HEK293 (cell line): ENCODE results near the gene KBTBD4.
A peak's percentile ranks its signal among the peaks of the same experiment; 100 is the strongest.

Experiments used
- GLI2 ChIP-seq: fragments of 450-650 bp; formaldehyde crosslinking; IDR thresholded peaks from 2 replicates; pipeline ENCODE4; 2017; ENCODE audit warnings: missing biosample characterization, missing genetic modification characterization, low read depth, borderline replicate concordance
- GLI4 ChIP-seq: fragments of 450-650 bp; formaldehyde crosslinking; IDR thresholded peaks from 2 replicates; pipeline ENCODE4 v1.5.1; 2016; ENCODE audit warnings: missing biosample characterization, missing genetic modification characterization
- HOXC10 ChIP-seq: sonication (generic); formaldehyde crosslinking; IDR thresholded peaks from 2 replicates; pipeline ENCODE4 v1.8.1; 2023; ENCODE audit warnings: mild to moderate bottlenecking, missing genetic modification reagents
- KLF9 ChIP-seq: fragments of 450-650 bp; formaldehyde crosslinking; IDR thresholded peaks from 2 replicates; pipeline ENCODE4 v1.5.1; 2016; ENCODE audit warnings: missing biosample characterization, missing genetic modification characterization, low read depth
- OSR2 ChIP-seq: fragments of 450-650 bp; formaldehyde crosslinking; IDR thresholded peaks from 2 replicates; pipeline ENCODE4 v1.5.1; 2016; ENCODE audit warnings: missing biosample characterization, missing genetic modification characterization
- REPIN1 ChIP-seq: fragments of 450-650 bp; formaldehyde crosslinking; IDR thresholded peaks from 2 replicates; pipeline ENCODE4 v1.5.1; 2017; ENCODE audit warnings: missing biosample characterization, missing genetic modification characterization, low read depth
- SP3 ChIP-seq: fragments of 450-650 bp; formaldehyde crosslinking; IDR thresholded peaks from 2 replicates; pipeline ENCODE4 v1.5.1; 2016; ENCODE audit warnings: missing biosample characterization, missing genetic modification characterization
- YY1 ChIP-seq: fragments of 450-650 bp; formaldehyde crosslinking; IDR thresholded peaks from 2 replicates; pipeline ENCODE4 v1.5.1; 2018; ENCODE audit warnings: missing biosample characterization, missing genetic modification characterization
- ZBTB1 ChIP-seq: fragments of 450-650 bp; formaldehyde crosslinking; IDR thresholded peaks from 2 replicates; pipeline ENCODE4 v1.5.1; 2016; ENCODE audit warnings: missing biosample characterization, missing genetic modification characterization
- ZBTB17 ChIP-seq: fragments of 450-650 bp; formaldehyde crosslinking; IDR thresholded peaks from 2 replicates; pipeline ENCODE4 v1.5.1; 2016; ENCODE audit warnings: missing biosample characterization, missing genetic modification characterization
- ZFP69B ChIP-seq: fragments of 450-650 bp; formaldehyde crosslinking; IDR thresholded peaks from 2 replicates; pipeline ENCODE4 v1.5.1; 2016; ENCODE audit warnings: missing biosample characterization, missing genetic modification characterization
- ZNF114 ChIP-seq: fragments of 450-650 bp; formaldehyde crosslinking; IDR thresholded peaks from 2 replicates; pipeline ENCODE4 v1.5.0; 2017; ENCODE audit warnings: missing biosample characterization, missing genetic modification characterization
- ZNF140 ChIP-seq: fragments of 450-650 bp; formaldehyde crosslinking; IDR thresholded peaks from 2 replicates; pipeline ENCODE4 v1.5.1; 2016; ENCODE audit warnings: missing biosample characterization, missing genetic modification characterization
- ZNF239 ChIP-seq: fragments of 450-650 bp; formaldehyde crosslinking; IDR thresholded peaks from 2 replicates; pipeline ENCODE4 v1.5.1; 2016; ENCODE audit warnings: missing biosample characterization, missing genetic modification characterization
- ZNF24 ChIP-seq: fragments of 450-650 bp; formaldehyde crosslinking; IDR thresholded peaks from 2 replicates; pipeline ENCODE4 v1.5.1; 2016; ENCODE audit warnings: missing biosample characterization, missing genetic modification characterization
- ZNF266 ChIP-seq: fragments of 450-650 bp; formaldehyde crosslinking; IDR thresholded peaks from 2 replicates; pipeline ENCODE4 v1.5.1; 2016; ENCODE audit warnings: missing biosample characterization, missing genetic modification characterization, low read depth
- ZNF302 ChIP-seq: fragments of 450-650 bp; formaldehyde crosslinking; IDR thresholded peaks from 2 replicates; pipeline ENCODE4 v1.5.1; 2016; ENCODE audit warnings: missing biosample characterization, missing genetic modification characterization, low read depth
- ZNF311 ChIP-seq: fragments of 450-650 bp; formaldehyde crosslinking; IDR thresholded peaks from 2 replicates; pipeline ENCODE4 v1.5.1; 2017; ENCODE audit warnings: missing biosample characterization, missing genetic modification characterization, borderline replicate concordance
- ZNF510 ChIP-seq: fragments of 450-650 bp; formaldehyde crosslinking; IDR thresholded peaks from 2 replicates; pipeline ENCODE4 v1.5.1; 2018; ENCODE audit warnings: mild to moderate bottlenecking, missing genetic modification characterization, missing biosample characterization; ENCODE audit not compliant: insufficient replicate concordance
- ZNF514 ChIP-seq: fragments of 450-650 bp; formaldehyde crosslinking; IDR thresholded peaks from 2 replicates; pipeline ENCODE4 v1.5.1; 2016; ENCODE audit warnings: missing biosample characterization, missing genetic modification characterization
- ZNF555 ChIP-seq: fragments of 450-650 bp; formaldehyde crosslinking; conservative IDR thresholded peaks from 2 replicates; pipeline ENCODE4 v1.5.1; 2017; ENCODE audit warnings: missing biosample characterization, mild to moderate bottlenecking, missing genetic modification characterization, inconsistent platforms
- ZNF707 ChIP-seq: fragments of 450-650 bp; formaldehyde crosslinking; IDR thresholded peaks from 2 replicates; pipeline ENCODE4 v1.5.1; 2016; ENCODE audit warnings: missing biosample characterization, missing genetic modification characterization
- ZNF76 ChIP-seq: fragments of 450-650 bp; formaldehyde crosslinking; IDR thresholded peaks from 2 replicates; pipeline ENCODE4; 2016; ENCODE audit warnings: low read depth, missing biosample characterization, missing genetic modification characterization, borderline replicate concordance
- ZNF768 ChIP-seq: fragments of 450-650 bp; formaldehyde crosslinking; IDR thresholded peaks from 2 replicates; pipeline ENCODE4 v1.5.1; 2018; ENCODE audit warnings: missing biosample characterization, mild to moderate bottlenecking, missing genetic modification characterization
- ZNF792 ChIP-seq: fragments of 450-650 bp; formaldehyde crosslinking; IDR thresholded peaks from 2 replicates; pipeline ENCODE4 v1.5.1; 2016; ENCODE audit warnings: missing biosample characterization, missing genetic modification characterization
- TF ChIP-seq, protein P1 (sequence below): fragments of 450-650 bp; formaldehyde crosslinking; IDR thresholded peaks from 2 replicates; pipeline ENCODE4 v1.5.1; 2016; ENCODE audit warnings: missing biosample characterization, missing genetic modification characterization
- TF ChIP-seq, protein P2 (sequence below): fragments of 450-650 bp; formaldehyde crosslinking; IDR thresholded peaks from 2 replicates; pipeline ENCODE4 v1.5.1; 2016; ENCODE audit warnings: missing biosample characterization, missing genetic modification characterization
- TF ChIP-seq, protein P3 (sequence below): fragments of 450-650 bp; formaldehyde crosslinking; IDR thresholded peaks from 2 replicates; pipeline ENCODE4 v1.5.1; 2016; ENCODE audit warnings: missing biosample characterization, missing genetic modification characterization
- TF ChIP-seq, protein P4 (sequence below): fragments of 450-650 bp; formaldehyde crosslinking; IDR thresholded peaks from 2 replicates; pipeline ENCODE4 v1.5.1; 2016; ENCODE audit warnings: missing biosample characterization, missing genetic modification characterization
- TF ChIP-seq, protein P5 (sequence below): fragments of 450-650 bp; formaldehyde crosslinking; IDR thresholded peaks from 2 replicates; pipeline ENCODE4 v1.5.1; 2016; ENCODE audit warnings: missing biosample characterization, missing genetic modification characterization, low read depth
- TF ChIP-seq, protein P6 (sequence below): fragments of 450-650 bp; formaldehyde crosslinking; IDR thresholded peaks from 2 replicates; pipeline ENCODE4 v1.5.1; 2016; ENCODE audit warnings: missing biosample characterization, missing genetic modification characterization

Gene KBTBD4

DNA sequence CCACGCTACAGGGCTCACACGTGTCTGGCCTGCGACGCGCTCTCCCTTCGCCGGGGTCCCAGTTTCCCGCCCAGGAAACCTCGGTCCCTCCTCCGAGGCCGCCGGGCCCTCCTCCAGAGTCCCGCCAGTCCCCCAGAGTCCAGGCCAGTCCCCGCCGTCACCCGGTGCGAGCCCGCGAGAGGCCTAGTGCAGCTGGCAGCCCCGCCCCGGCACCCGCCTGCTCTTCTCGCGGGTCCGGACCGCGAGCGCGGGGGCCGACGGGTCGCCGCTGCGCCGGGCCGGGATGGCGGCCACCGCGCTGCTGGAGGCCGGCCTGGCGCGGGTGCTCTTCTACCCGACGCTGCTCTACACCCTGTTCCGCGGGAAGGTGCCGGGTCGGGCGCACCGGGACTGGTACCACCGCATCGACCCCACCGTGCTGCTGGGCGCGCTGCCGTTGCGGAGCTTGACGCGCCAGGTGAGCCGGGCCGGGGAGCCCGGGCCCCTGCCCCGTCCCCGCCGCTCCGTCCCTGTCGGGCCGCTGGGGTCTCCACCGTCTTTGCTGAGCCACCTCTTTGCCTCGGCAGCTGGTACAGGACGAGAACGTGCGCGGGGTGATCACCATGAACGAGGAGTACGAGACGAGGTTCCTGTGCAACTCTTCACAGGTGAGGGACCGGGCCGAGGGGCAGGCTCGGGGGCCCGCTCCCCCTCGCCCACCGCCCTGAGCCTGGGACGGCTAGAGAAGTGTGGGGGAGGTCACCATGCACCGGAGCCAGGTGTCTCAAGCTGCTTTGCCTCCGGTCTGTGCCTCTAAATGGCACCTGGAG lies 13.2 kb downstream of the KBTBD4 start, which contains the start of gene PTPMT1 (continued):
- TF ChIP-seq, protein P1, sequence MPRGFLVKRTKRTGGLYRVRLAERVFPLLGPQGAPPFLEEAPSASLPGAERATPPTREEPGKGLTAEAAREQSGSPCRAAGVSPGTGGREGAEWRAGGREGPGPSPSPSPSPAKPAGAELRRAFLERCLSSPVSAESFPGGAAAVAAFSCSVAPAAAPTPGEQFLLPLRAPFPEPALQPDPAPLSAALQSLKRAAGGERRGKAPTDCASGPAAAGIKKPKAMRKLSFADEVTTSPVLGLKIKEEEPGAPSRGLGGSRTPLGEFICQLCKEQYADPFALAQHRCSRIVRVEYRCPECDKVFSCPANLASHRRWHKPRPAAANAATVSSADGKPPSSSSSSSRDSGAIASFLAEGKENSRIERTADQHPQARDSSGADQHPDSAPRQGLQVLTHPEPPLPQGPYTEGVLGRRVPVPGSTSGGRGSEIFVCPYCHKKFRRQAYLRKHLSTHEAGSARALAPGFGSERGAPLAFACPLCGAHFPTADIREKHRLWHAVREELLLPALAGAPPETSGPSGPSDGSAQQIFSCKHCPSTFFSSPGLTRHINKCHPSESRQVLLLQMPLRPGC = no peak
- TF ChIP-seq YY1 (peak; percentile 76), ZNF76 (tag by site-specific recombination) (peak; percentile 40; the same call in 1 of the 2 replicates), GLI4 (tag by site-specific recombination) (no peak), ZNF140 (tag by site-specific recombination) (no peak), REPIN1 (tag by site-specific recombination) (no peak), OSR2 (tag by site-specific recombination) (no peak), ZNF114 (tag by site-specific recombination) (no peak), GLI2 (tag by site-specific recombination) (no peak), ZNF266 (tag by site-specific recombination) (no peak), KLF9 (tag by site-specific recombination) (peak; percentile 52; the same call in 1 of the 2 replicates), ZNF555 (tag by site-specific recombination) (no peak), ZNF311 (tag by site-specific recombination) (no peak), HOXC10 (CRISPR knock-in tag) (0 out of 2 replicates have a peak, but pooled peaks have one; percentile 42), ZBTB17 (tag by site-specific recombination) (no peak), ZFP69B (tag by site-specific recombination) (no peak), ZBTB1 (tag by site-specific recombination) (no peak), ZNF239 (tag by site-specific recombination) (no peak), ZNF768 (tag by site-specific recombination) (no peak), ZNF514 (tag by site-specific recombination) (no peak), ZNF510 (tag by site-specific recombination) (no peak), ZNF302 (tag by site-specific recombination) (no peak), ZNF24 (tag by site-specific recombination) (no peak), ZNF707 (tag by site-specific recombination) (no peak), SP3 (tag by site-specific recombination) (peak; percentile 73), ZNF792 (no peak)
- TF ChIP-seq, protein P2, sequence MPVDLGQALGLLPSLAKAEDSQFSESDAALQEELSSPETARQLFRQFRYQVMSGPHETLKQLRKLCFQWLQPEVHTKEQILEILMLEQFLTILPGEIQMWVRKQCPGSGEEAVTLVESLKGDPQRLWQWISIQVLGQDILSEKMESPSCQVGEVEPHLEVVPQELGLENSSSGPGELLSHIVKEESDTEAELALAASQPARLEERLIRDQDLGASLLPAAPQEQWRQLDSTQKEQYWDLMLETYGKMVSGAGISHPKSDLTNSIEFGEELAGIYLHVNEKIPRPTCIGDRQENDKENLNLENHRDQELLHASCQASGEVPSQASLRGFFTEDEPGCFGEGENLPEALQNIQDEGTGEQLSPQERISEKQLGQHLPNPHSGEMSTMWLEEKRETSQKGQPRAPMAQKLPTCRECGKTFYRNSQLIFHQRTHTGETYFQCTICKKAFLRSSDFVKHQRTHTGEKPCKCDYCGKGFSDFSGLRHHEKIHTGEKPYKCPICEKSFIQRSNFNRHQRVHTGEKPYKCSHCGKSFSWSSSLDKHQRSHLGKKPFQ = no peak
- TF ChIP-seq, protein P3, sequence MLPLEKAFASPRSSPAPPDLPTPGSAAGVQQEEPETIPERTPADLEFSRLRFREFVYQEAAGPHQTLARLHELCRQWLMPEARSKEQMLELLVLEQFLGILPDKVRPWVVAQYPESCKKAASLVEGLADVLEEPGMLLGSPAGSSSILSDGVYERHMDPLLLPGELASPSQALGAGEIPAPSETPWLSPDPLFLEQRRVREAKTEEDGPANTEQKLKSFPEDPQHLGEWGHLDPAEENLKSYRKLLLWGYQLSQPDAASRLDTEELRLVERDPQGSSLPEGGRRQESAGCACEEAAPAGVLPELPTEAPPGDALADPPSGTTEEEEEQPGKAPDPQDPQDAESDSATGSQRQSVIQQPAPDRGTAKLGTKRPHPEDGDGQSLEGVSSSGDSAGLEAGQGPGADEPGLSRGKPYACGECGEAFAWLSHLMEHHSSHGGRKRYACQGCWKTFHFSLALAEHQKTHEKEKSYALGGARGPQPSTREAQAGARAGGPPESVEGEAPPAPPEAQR (tag by site-specific recombination) = no peak
- TF ChIP-seq, protein P4, sequence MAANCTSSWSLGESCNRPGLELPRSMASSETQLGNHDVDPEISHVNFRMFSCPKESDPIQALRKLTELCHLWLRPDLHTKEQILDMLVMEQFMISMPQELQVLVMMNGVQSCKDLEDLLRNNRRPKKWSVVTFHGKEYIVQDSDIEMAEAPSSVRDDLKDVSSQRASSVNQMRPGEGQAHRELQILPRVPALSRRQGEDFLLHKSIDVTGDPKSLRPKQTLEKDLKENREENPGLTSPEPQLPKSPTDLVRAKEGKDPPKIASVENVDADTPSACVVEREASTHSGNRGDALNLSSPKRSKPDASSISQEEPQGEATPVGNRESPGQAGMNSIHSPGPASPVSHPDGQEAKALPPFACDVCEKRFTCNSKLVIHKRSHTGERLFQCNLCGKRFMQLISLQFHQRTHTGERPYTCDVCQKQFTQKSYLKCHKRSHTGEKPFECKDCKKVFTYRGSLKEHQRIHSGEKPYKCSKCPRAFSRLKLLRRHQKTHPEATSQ = no peak
- TF ChIP-seq, protein P5, sequence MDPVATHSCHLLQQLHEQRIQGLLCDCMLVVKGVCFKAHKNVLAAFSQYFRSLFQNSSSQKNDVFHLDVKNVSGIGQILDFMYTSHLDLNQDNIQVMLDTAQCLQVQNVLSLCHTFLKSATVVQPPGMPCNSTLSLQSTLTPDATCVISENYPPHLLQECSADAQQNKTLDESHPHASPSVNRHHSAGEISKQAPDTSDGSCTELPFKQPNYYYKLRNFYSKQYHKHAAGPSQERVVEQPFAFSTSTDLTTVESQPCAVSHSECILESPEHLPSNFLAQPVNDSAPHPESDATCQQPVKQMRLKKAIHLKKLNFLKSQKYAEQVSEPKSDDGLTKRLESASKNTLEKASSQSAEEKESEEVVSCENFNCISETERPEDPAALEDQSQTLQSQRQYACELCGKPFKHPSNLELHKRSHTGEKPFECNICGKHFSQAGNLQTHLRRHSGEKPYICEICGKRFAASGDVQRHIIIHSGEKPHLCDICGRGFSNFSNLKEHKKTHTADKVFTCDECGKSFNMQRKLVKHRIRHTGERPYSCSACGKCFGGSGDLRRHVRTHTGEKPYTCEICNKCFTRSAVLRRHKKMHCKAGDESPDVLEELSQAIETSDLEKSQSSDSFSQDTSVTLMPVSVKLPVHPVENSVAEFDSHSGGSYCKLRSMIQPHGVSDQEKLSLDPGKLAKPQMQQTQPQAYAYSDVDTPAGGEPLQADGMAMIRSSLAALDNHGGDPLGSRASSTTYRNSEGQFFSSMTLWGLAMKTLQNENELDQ = no peak
- TF ChIP-seq, protein P6, sequence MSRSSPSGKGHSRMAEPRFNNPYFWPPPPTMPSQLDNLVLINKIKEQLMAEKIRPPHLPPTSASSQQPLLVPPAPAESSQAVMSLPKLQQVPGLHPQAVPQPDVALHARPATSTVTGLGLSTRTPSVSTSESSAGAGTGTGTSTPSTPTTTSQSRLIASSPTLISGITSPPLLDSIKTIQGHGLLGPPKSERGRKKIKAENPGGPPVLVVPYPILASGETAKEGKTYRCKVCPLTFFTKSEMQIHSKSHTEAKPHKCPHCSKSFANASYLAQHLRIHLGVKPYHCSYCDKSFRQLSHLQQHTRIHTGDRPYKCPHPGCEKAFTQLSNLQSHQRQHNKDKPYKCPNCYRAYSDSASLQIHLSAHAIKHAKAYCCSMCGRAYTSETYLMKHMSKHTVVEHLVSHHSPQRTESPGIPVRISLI (tag by site-specific recombination) = no peak
